HEK293 (cell line): ENCODE results near the gene TPSAB1.
"Not testable (repeated sequence)": the region's sequence is repeated elsewhere in the genome, so short reads cannot be mapped to it uniquely, and the experiment has no call there.

Source experiments
- CTCF ChIA-PET: fragments of 350-600 bp; formaldehyde crosslinking; extraction: SDS; loops from one replicate; lab custom pipeline; 2021; ENCODE audit warnings: antibody characterized with exemption; lab: Yijun Ruan, JAX
- POLR2A ChIA-PET: fragments of 300-600 bp; formaldehyde crosslinking; extraction: SDS; loops from one replicate; lab custom pipeline; 2020; ENCODE audit warnings: antibody characterized with exemption, inconsistent platforms; lab: Yijun Ruan, JAX
- H3K27ac ChIP-seq: fragments of 200-500 bp; sonication (Bioruptor generic); 2 replicates; pipeline ENCODE4 v1.5.1; 2014; ENCODE audit warnings: low read depth, low read length, control low read depth, inconsistent platforms; ENCODE audit errors: extremely low read depth
- H3K36me3 ChIP-seq, 2 experiments: fragments of 200-500 bp in 1 of 2; sonication (Bioruptor generic) in 1 of 2; 1 replicate in 1 of 2; 2 replicates in 1 of 2; pipeline ENCODE4 v1.5.1; 2014 to 2017; ENCODE audit warnings: inconsistent platforms in 2 of 2, low read length in 2 of 2; ENCODE audit not compliant: control insufficient read depth in 2 of 2, insufficient read depth in 1 of 2
- H3K4me1 ChIP-seq: fragments of 200-500 bp; sonication (Bioruptor generic); 2 replicates; pipeline ENCODE4 v1.5.1; 2014; ENCODE audit warnings: mild to moderate bottlenecking, low read length, inconsistent platforms; ENCODE audit not compliant: control insufficient read depth, insufficient read depth
- H3K4me3 ChIP-seq: 2 replicates; pipeline ENCODE4 v1.5.1; 2011; ENCODE audit warnings: low read depth, mild to moderate bottlenecking, control low read depth, low read length, moderate library complexity
- H3K9me3 ChIP-seq: fragments of 200-500 bp; sonication (Bioruptor generic); 2 replicates; pipeline ENCODE4 v1.5.1; 2014; ENCODE audit warnings: low read depth, low read length, inconsistent platforms; ENCODE audit not compliant: control insufficient read depth, insufficient read depth
- BCL6B ChIP-seq: fragments of 450-650 bp; formaldehyde crosslinking; IDR thresholded peaks from 2 replicates; pipeline ENCODE4 v1.5.1; 2017; ENCODE audit warnings: missing biosample characterization, missing genetic modification characterization
- MEIS1 ChIP-seq: sonication (generic); formaldehyde crosslinking; IDR thresholded peaks from 2 replicates; pipeline ENCODE4 v1.8.1; 2022; ENCODE audit warnings: missing genetic modification reagents, mild to moderate bottlenecking, borderline replicate concordance
- YY1 ChIP-seq: fragments of 450-650 bp; formaldehyde crosslinking; IDR thresholded peaks from 2 replicates; pipeline ENCODE4 v1.5.1; 2018; ENCODE audit warnings: missing biosample characterization, missing genetic modification characterization
- ZBTB26 ChIP-seq: fragments of 450-650 bp; formaldehyde crosslinking; optimal IDR thresholded peaks from 2 replicates; pipeline ENCODE3; 2016; ENCODE audit warnings: missing biosample characterization, mild to moderate bottlenecking, missing genetic modification characterization
- ZNF18 ChIP-seq: fragments of 450-650 bp; formaldehyde crosslinking; IDR thresholded peaks from 2 replicates; pipeline ENCODE4 v1.5.1; 2016; ENCODE audit warnings: missing biosample characterization, missing genetic modification characterization
- ZNF248 ChIP-seq: fragments of 450-650 bp; formaldehyde crosslinking; IDR thresholded peaks from 2 replicates; pipeline ENCODE4 v1.5.1; 2017; ENCODE audit warnings: missing biosample characterization, missing genetic modification characterization
- ZNF433 ChIP-seq: fragments of 450-650 bp; formaldehyde crosslinking; IDR thresholded peaks from 2 replicates; pipeline ENCODE4 v1.5.1; 2016; ENCODE audit warnings: missing biosample characterization, missing genetic modification characterization, low read depth
- ZNF585B ChIP-seq: fragments of 450-650 bp; formaldehyde crosslinking; IDR thresholded peaks from 2 replicates; pipeline ENCODE4 v1.5.1; 2016; ENCODE audit warnings: missing biosample characterization, missing genetic modification characterization
- ZNF704 ChIP-seq: fragments of 450-650 bp; formaldehyde crosslinking; IDR thresholded peaks from 2 replicates; pipeline ENCODE4 v1.5.1; 2016; ENCODE audit warnings: missing biosample characterization, missing genetic modification characterization
- ZNF792 ChIP-seq: fragments of 450-650 bp; formaldehyde crosslinking; IDR thresholded peaks from 2 replicates; pipeline ENCODE4 v1.5.1; 2016; ENCODE audit warnings: missing biosample characterization, missing genetic modification characterization
- ZSCAN4 ChIP-seq: fragments of 450-650 bp; formaldehyde crosslinking; IDR thresholded peaks from 2 replicates; pipeline ENCODE4 v1.5.1; 2017; ENCODE audit warnings: missing biosample characterization, missing genetic modification characterization

TPSAB1 gene

GRCh38 chr16:1244881-1245280 is 4.4 kb downstream of the TPSAB1 start (continued):
- TF ChIP-seq ZNF433 (tag by site-specific recombination) (no peak), MEIS1 (CRISPR knock-in tag) (no peak), ZNF248 (no peak), YY1 (tag by site-specific recombination) (no peak), ZNF585B (tag by site-specific recombination) (no peak), ZNF792 (tag by site-specific recombination) (no peak)

- no peak overlapping the region for H3K4me3 ChIP-seq
- H3K9me3 ChIP-seq = no peaks in the 10 kb centered on the region
- TF ChIP-seq ZNF704 (tag by site-specific recombination) (no peak), BCL6B (tag by site-specific recombination) (no peak), ZNF792 (tag by site-specific recombination) (no peak)
- TF ChIP-seq, all 188 proteins: peak for 0
- Histone ChIP-seq H3K4me1 (no peaks in the 10 kb centered on the region), H3K27ac (no peak overlapping the region), H3K36me3 (no peaks in the 10 kb centered on the region)
- CTCF ChIA-PET = interaction anchor here (0.6 kb wide), 1 partner anchor 173 kb away, joined by 4 read pairs; no protein-coding TSS in a partner anchor
- POLR2A ChIA-PET = no interaction called here
Observed at GRCh38 chr16:1245452-1246020, 5.0 kb downstream of the TPSAB1 start.

GRCh38 chr16:1247903-1248537 is 7.5 kb downstream of the TPSAB1 start:
- H3K4me1 ChIP-seq, H3K36me3 ChIP-seq, POLR2A ChIA-PET, H3K4me3 ChIP-seq, H3K9me3 ChIP-seq, H3K27ac ChIP-seq: not testable (repeated sequence)
- TF ChIP-seq ZSCAN4 (tag by site-specific recombination) (peak; percentile 94), ZNF18 (tag by site-specific recombination) (peak; percentile 88; the same call in 1 of the 2 replicates), ZBTB26 (tag by site-specific recombination) (peak; percentile 49)
- CTCF ChIA-PET = interaction anchor here (0.6 kb wide), 1 partner anchor 120 kb away, joined by 4 read pairs; no protein-coding TSS in a partner anchor

GRCh38 chr16:1249031-1249755 is 8.7 kb downstream of the TPSAB1 start:
- H3K27ac ChIP-seq, H3K4me1 ChIP-seq, H3K4me3 ChIP-seq, H3K9me3 ChIP-seq, POLR2A ChIA-PET, H3K36me3 ChIP-seq, CTCF ChIA-PET: not testable (repeated sequence)

GRCh38 chr16:1253701-1254364 is 13.3 kb downstream of the TPSAB1 start:
- H3K4me3 ChIP-seq, H3K4me1 ChIP-seq, CTCF ChIA-PET, POLR2A ChIA-PET, H3K9me3 ChIP-seq, H3K27ac ChIP-seq, H3K36me3 ChIP-seq: not testable (repeated sequence)

GRCh38 chr16:1254821-1255220 is 14.3 kb downstream of the TPSAB1 start:
- H3K27ac ChIP-seq, H3K9me3 ChIP-seq, H3K4me1 ChIP-seq, CTCF ChIA-PET, H3K36me3 ChIP-seq, H3K4me3 ChIP-seq: not testable (repeated sequence)
- POLR2A ChIA-PET = interaction anchor here (0.6 kb wide), 1 partner anchor 31 kb away, joined by 3 read pairs; no protein-coding TSS in a partner anchor
